GM23338 (cell line): ENCODE data around the gene ASPM.

Experiments used
- CREB1 ChIP-seq: fragments of 250-450 bp; sonication (Bioruptor Pico); IDR thresholded peaks from 2 replicates; pipeline ENCODE4 v1.5.0; 2020; ENCODE audit warnings: low read depth, mild to moderate bottlenecking, moderate library complexity
- EZH2 ChIP-seq: fragments of 200-600 bp; sonication (generic); IDR thresholded peaks from one replicate; pipeline ENCODE4 v1.8.0; 2017; ENCODE audit warnings: antibody characterized with exemption, mild to moderate bottlenecking, low read depth; ENCODE audit not compliant: unreplicated experiment
- EZH2phosphoT487 ChIP-seq: fragments of 200-600 bp; sonication (generic); IDR thresholded peaks from one replicate; pipeline ENCODE4 v1.8.1; 2018; ENCODE audit warnings: antibody characterized with exemption; ENCODE audit not compliant: unreplicated experiment
- JUNB ChIP-seq: IDR thresholded peaks from one replicate; pipeline ENCODE4 v1.6.1; 2016; ENCODE audit warnings: antibody characterized with exemption; ENCODE audit not compliant: unreplicated experiment
- TF ChIP-seq, protein P1 (sequence below), 2 experiments: fragments of 200-600 bp in 1 of 2; sonication (generic) in 1 of 2; conservative IDR thresholded peaks; 2 replicates each; pipeline versions ENCODE4 v1.5.1 to v1.6.1; 2016 to 2017; ENCODE audit warnings: antibody characterized with exemption in 2 of 2, low read depth in 2 of 2, mild to moderate bottlenecking in 2 of 2, moderate library complexity in 1 of 2

DNA sequence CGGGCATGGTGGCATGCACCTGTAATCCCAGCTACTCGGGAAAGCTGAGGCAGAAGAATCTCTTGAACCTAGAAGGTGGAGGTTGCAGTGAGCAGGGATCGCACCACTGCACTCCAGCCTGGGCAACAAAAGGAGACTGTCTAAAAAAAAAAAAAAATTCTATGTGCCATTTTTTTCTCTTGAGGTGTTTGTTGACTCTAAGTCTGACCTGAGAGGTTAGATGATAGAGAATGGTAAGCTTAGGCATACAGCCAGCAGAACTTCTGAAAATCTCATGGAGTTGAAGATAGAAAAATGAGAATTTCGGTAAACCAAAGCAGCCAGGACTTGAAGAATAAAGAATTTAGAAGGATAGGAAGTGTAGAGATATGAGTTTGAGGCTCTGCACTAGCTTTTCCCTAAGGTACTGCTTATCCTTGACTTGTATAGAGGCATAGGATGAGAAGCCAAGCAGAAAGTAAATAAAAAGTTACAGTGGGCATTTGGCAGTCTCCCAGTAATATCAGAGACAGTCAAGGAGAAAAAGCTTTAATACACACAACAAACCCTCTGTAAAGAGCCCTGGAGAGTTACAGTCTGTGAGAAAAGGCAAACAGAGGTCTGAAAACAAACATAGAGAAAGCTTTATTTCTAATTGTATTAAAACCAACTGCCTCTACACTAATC is 103.7 kb downstream of the ASPM start:
- TF ChIP-seq EZH2 (no peak), CREB1 (CRISPR knock-in tag) (no peak), EZH2phosphoT487 (no peak), JUNB (no peak)
- TF ChIP-seq, protein P1, sequence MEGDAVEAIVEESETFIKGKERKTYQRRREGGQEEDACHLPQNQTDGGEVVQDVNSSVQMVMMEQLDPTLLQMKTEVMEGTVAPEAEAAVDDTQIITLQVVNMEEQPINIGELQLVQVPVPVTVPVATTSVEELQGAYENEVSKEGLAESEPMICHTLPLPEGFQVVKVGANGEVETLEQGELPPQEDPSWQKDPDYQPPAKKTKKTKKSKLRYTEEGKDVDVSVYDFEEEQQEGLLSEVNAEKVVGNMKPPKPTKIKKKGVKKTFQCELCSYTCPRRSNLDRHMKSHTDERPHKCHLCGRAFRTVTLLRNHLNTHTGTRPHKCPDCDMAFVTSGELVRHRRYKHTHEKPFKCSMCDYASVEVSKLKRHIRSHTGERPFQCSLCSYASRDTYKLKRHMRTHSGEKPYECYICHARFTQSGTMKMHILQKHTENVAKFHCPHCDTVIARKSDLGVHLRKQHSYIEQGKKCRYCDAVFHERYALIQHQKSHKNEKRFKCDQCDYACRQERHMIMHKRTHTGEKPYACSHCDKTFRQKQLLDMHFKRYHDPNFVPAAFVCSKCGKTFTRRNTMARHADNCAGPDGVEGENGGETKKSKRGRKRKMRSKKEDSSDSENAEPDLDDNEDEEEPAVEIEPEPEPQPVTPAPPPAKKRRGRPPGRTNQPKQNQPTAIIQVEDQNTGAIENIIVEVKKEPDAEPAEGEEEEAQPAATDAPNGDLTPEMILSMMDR (conservative IDR thresholded peaks at IDR 0.05; ENCODE audit: low read depth in 2 of 2): no peak
